Measurements from ENCODE around the gene ZWILCH.

The ZWILCH gene

GRCh38 chr15:66573348-66573718 is 68.2 kb downstream of the ZWILCH start:
- no peaks in the 10 kb centered on the region for H3K9me3 ChIP-seq (ENCODE audit: insufficient read depth, low read length, severe bottlenecking)
- no peak for TF ChIP-seq EZH2 (IDR thresholded peaks at IDR 0.05; ENCODE audit: borderline replicate concordance, low read depth, low read length, severe bottlenecking)
- no peak for TF ChIP-seq CTCF (IDR thresholded peaks at IDR 0.05; ENCODE audit: borderline replicate concordance, extremely low read depth, low read length, poor library complexity, severe bottlenecking)
- no peak overlapping the region for H3K4me3 ChIP-seq (ENCODE audit: low read depth in 1 of 2, low read length in 2 of 2)
- no peak overlapping the region; the same call in 1 of the 2 replicates for H2AFZ ChIP-seq (ENCODE audit: low read depth, low read length)
- H4K20me1 ChIP-seq (ENCODE audit: insufficient read depth, low read length), result no peaks in the 10 kb centered on the region
- H3K4me2 ChIP-seq (ENCODE audit: insufficient read depth, low read length), result no peak overlapping the region
- no peak overlapping the region for H3K9ac ChIP-seq (ENCODE audit: low read depth, low read length)
- DNase-seq, result no peak
- no peaks in the 10 kb centered on the region for H3K36me3 ChIP-seq (ENCODE audit: insufficient read depth, low read length)
- no peak for ATAC-seq (ENCODE audit: insufficient read depth, low read depth)
- H3K79me2 ChIP-seq (ENCODE audit: insufficient read depth, low read length), result no peaks in the 10 kb centered on the region
- H3K27me3 ChIP-seq (ENCODE audit: insufficient read depth, low read length, poor library complexity), result no peaks in the 10 kb centered on the region
- no peaks in the 10 kb centered on the region for H3K4me1 ChIP-seq (ENCODE audit: insufficient read depth, low read length)
- no peak overlapping the region for H3K27ac ChIP-seq (ENCODE audit: low read length)

GRCh38 chr15:66573719-66574595 is 68.8 kb downstream of the ZWILCH start:
- Histone ChIP-seq H3K9ac (ENCODE audit: low read depth, low read length) (no peak overlapping the region), H3K4me2 (ENCODE audit: insufficient read depth, low read length) (no peak overlapping the region), H4K20me1 (ENCODE audit: insufficient read depth, low read length) (no peaks in the 10 kb centered on the region), H3K79me2 (ENCODE audit: insufficient read depth, low read length) (no peaks in the 10 kb centered on the region), H3K27me3 (ENCODE audit: insufficient read depth, low read length, poor library complexity) (no peaks in the 10 kb centered on the region), H3K27ac (ENCODE audit: low read length) (no peak overlapping the region), H3K9me3 (ENCODE audit: insufficient read depth, low read length, severe bottlenecking) (no peaks in the 10 kb centered on the region), H2AFZ (ENCODE audit: low read depth, low read length) (no peak overlapping the region; the same call in 1 of the 2 replicates), H3K4me1 (ENCODE audit: insufficient read depth, low read length) (no peaks in the 10 kb centered on the region), H3K36me3 (ENCODE audit: insufficient read depth, low read length) (no peaks in the 10 kb centered on the region), H3K4me3 (ENCODE audit: low read depth in 1 of 2, low read length in 2 of 2) (no peak overlapping the region)
- no peak for DNase-seq
- TF ChIP-seq CTCF (IDR thresholded peaks at IDR 0.05; ENCODE audit: borderline replicate concordance, extremely low read depth, low read length, poor library complexity, severe bottlenecking) (no peak), EZH2 (IDR thresholded peaks at IDR 0.05; ENCODE audit: borderline replicate concordance, low read depth, low read length, severe bottlenecking) (no peak)
- ATAC-seq (ENCODE audit: insufficient read depth, low read depth), result no peak

GRCh38 chr15:66574596-66574950 is 69.4 kb downstream of the ZWILCH start:
- Histone ChIP-seq H3K27ac (ENCODE audit: low read length) (no peak overlapping the region), H3K9me3 (ENCODE audit: insufficient read depth, low read length, severe bottlenecking) (no peaks in the 10 kb centered on the region), H3K27me3 (ENCODE audit: insufficient read depth, low read length, poor library complexity) (no peaks in the 10 kb centered on the region), H3K4me2 (ENCODE audit: insufficient read depth, low read length) (no peak overlapping the region), H4K20me1 (ENCODE audit: insufficient read depth, low read length) (no peaks in the 10 kb centered on the region), H3K79me2 (ENCODE audit: insufficient read depth, low read length) (no peaks in the 10 kb centered on the region), H3K4me1 (ENCODE audit: insufficient read depth, low read length) (no peaks in the 10 kb centered on the region), H2AFZ (ENCODE audit: low read depth, low read length) (no peak overlapping the region), H3K4me3 (ENCODE audit: low read depth in 1 of 2, low read length in 2 of 2) (no peak overlapping the region), H3K9ac (ENCODE audit: low read depth, low read length) (no peak overlapping the region), H3K36me3 (ENCODE audit: insufficient read depth, low read length) (no peaks in the 10 kb centered on the region)
- TF ChIP-seq EZH2 (IDR thresholded peaks at IDR 0.05; ENCODE audit: borderline replicate concordance, low read depth, low read length, severe bottlenecking) (no peak), CTCF (IDR thresholded peaks at IDR 0.05; ENCODE audit: borderline replicate concordance, extremely low read depth, low read length, poor library complexity, severe bottlenecking) (no peak)
- no peak for ATAC-seq (ENCODE audit: insufficient read depth, low read depth)
- DNase-seq, result no peak
